Memory B cell (primary cell): ENCODE measurements around the gene TUBGCP3.

ENCODE experiments used
- ATAC-seq: fragments of 150-1000 bp; cut with Tn5 transposase; 2 replicates; pipeline ENCODE4 v1.10.0; 2021; ENCODE audit warnings: low read depth, mild to moderate bottlenecking, moderate library complexity
- DNase-seq, 2 donors: peaks; one replicate each; pipeline ENCODE4 v3.0.0; 2022; ENCODE audit warnings: low spot score in 2 of 2
- H3K27ac Mint-ChIP-seq: one replicate; pipeline ENCODE4 v1.8.0; 2022; ENCODE audit warnings: mild to moderate bottlenecking, moderate library complexity, mixed read lengths
- H3K27me3 Mint-ChIP-seq: one replicate; pipeline ENCODE4 v1.8.0; 2022; ENCODE audit warnings: mixed read lengths
- H3K36me3 Mint-ChIP-seq: one replicate; pipeline ENCODE4 v1.8.0; 2022; ENCODE audit warnings: mild to moderate bottlenecking, mixed read lengths
- H3K4me1 Mint-ChIP-seq: one replicate; pipeline ENCODE4 v1.8.0; 2022; ENCODE audit warnings: mixed read lengths
- H3K4me3 Mint-ChIP-seq: one replicate; pipeline ENCODE4 v1.8.0; 2022; ENCODE audit warnings: mild to moderate bottlenecking, moderate library complexity, mixed read lengths
- H3K9me3 Mint-ChIP-seq: one replicate; pipeline ENCODE4 v1.8.0; 2022; ENCODE audit warnings: mixed read lengths

The TUBGCP3 gene

DNA sequence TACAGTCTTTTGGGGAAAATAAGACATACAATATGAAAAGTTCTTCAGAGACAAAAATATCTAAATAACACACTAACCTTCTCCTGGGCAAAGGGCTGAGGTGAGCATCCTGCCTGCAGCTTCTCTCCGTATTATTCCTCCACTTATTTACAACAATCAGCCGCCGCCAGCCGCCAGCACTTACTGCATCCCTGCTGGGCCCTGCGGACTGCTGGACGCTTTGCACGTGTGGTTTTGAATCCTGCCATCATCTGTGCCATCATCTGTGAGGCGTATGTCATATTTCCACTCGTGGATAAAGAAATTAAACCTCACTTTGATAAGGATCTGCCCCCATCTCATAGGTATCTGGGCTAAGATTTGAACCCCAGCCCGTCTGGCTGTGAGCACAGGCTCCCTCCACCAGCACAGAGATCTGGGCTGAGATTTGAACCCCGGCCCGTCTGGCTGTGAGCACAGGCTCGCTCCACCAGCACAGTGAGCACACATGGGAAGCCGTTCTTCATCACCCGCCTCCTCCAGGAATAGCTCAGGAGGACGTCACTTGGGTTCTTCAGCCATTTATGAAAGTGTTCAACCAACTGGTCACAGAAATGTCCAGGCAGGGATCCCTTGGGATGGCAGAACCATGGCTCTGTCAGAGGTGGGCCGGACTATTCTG is 35.2 kb upstream of the TUBGCP3 start:
- Mint-ChIP-seq H3K27ac (no peak overlapping the region), H3K4me3 (no peak overlapping the region), H3K4me1 (peaks cover 5% of the 10 kb centered on the region), H3K9me3 (no peaks in the 10 kb centered on the region), H3K36me3 (no peaks in the 10 kb centered on the region), H3K27me3 (peaks cover 8% of the 10 kb centered on the region)
- ATAC-seq (no peak), DNase-seq (no peak)

DNA sequence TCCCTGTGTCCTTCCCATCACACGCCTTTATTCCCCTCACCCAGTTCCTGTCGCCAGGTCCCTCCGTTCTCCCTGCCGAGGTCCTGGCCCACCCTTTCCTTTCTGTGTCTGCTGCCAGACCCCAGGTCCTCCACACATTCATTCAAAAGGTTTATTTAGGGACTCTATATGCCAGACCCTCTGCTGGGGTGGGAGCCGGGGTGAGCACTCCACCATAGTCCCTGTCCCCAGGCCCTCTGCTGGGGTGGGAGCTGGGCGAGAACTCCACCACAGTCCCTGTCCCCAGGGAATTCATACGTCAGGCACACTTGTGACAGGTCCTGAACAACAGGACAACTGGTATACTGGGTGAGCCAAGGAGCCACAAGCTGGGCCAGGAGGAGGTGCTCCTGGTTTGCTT is 34.4 kb upstream of the TUBGCP3 start:
- ATAC-seq (no peak), DNase-seq (no peak)
- Mint-ChIP-seq H3K4me3 (no peak overlapping the region), H3K4me1 (peaks cover 5% of the 10 kb centered on the region), H3K27ac (no peak overlapping the region), H3K9me3 (no peaks in the 10 kb centered on the region), H3K36me3 (no peaks in the 10 kb centered on the region), H3K27me3 (peaks cover 8% of the 10 kb centered on the region)

DNA sequence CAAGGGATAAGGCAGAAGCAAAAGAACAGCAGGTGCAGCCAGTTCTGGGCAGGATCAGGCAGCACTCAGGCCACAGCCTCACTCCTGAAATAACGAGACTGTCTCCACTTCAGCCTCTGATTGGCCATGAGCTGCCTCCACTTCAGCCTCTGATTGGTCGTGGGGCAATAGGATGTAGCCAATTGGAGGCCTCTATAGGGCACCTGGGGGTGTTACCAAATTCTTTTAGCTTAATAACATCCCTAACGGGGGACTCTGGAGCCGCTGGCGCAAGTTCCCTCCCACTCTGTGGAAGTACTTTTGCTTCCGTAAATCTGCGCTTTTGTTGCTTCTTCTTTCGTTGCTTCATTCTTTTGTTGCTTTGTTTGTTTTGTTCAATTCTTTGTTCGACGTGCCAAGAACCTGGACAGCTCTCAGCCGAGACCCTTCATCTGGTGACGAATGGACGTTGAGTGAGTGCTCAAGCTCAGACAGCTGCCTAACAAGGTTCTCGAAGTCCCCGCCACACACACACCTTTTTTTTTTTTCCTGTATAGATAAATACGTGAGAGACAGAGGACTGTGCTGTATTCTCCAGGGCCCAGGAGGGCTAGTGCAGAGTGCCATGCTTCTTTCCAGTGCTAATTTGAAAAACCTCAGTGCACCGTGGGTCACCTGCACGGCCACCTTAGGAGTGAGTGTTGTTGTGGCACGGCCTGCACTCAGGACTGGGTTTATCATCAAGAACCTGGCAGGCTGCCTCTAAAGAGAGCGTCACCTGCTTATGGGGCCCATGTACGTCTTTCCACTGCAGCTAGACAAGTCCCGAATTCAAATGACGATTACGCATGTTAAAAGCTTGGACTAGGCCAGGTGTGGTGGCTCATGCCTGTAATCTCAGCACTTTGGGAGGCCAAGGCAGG is 32.0 kb upstream of the TUBGCP3 start:
- Mint-ChIP-seq H3K27me3 (peaks cover 10% of the 10 kb centered on the region), H3K4me1 (peaks cover 2% of the 10 kb centered on the region), H3K27ac (no peak overlapping the region), H3K36me3 (no peaks in the 10 kb centered on the region), H3K4me3 (no peak overlapping the region), H3K9me3 (no peaks in the 10 kb centered on the region)
- DNase-seq (no peak), ATAC-seq (no peak)

DNA sequence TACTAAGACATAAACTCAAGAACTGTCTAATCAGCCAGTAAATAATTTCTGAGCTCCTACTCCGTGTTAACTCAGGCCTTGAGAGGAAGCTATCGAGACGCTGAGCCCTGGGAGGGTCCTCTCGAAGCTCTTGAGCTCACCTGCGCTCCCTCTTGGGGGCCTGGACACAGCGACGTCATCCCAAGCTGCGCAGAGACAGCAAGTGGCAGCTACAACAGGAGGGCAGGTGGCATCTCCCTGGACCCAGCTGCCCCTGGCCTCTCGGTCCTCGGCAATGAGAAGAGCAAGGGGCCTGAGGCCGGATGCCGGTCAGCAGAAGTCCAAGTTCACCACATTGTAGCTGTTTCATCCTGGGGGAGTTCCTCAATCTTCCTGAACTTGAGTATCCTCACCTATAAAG is 30.5 kb upstream of the TUBGCP3 start:
- no peaks in the 10 kb centered on the region for H3K9me3 Mint-ChIP-seq
- H3K27me3 Mint-ChIP-seq, result peaks cover 7% of the 10 kb centered on the region
- ATAC-seq (no peak), DNase-seq (no peak)
- H3K27ac Mint-ChIP-seq, result no peak overlapping the region
- H3K4me3 Mint-ChIP-seq, result no peak overlapping the region
- H3K36me3 Mint-ChIP-seq, result no peaks in the 10 kb centered on the region
- peaks cover 6% of the 10 kb centered on the region for H3K4me1 Mint-ChIP-seq

DNA sequence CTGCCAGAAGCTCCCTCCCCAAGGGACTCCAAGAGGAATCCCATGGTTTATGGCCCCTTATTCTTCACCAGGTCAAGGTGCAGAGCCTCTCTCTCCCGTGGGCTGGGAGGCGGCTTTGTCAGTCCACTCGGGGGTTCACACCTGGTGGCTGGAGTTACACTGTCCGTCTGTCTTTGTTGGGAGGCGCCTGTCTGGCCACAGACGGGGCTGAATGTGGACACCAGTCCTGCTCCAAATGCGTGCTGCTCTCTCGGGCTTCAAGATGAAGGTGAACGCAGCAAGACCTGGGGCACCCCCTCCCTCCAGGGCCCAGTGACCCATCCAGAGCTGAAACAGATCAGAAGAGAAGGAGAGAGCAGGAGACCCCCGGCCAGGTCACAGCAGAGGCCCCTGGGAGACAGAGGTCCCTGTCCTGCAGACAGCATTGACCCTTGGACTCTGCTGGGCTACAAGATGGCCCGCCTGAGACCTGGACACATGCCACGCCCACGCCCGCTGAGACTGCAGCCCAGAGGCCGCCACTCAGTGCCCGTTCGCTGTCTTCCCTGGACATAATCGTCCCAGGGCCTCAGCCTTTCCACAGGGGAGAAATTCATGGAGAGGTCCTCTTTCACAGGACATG is 29.9 kb upstream of the TUBGCP3 start:
- ATAC-seq, result no peak
- Mint-ChIP-seq H3K27me3 (peaks cover 5% of the 10 kb centered on the region), H3K27ac (no peak overlapping the region), H3K36me3 (no peaks in the 10 kb centered on the region), H3K4me3 (no peak overlapping the region), H3K4me1 (peaks cover 6% of the 10 kb centered on the region), H3K9me3 (no peaks in the 10 kb centered on the region)
- DNase-seq, result no peak

DNA sequence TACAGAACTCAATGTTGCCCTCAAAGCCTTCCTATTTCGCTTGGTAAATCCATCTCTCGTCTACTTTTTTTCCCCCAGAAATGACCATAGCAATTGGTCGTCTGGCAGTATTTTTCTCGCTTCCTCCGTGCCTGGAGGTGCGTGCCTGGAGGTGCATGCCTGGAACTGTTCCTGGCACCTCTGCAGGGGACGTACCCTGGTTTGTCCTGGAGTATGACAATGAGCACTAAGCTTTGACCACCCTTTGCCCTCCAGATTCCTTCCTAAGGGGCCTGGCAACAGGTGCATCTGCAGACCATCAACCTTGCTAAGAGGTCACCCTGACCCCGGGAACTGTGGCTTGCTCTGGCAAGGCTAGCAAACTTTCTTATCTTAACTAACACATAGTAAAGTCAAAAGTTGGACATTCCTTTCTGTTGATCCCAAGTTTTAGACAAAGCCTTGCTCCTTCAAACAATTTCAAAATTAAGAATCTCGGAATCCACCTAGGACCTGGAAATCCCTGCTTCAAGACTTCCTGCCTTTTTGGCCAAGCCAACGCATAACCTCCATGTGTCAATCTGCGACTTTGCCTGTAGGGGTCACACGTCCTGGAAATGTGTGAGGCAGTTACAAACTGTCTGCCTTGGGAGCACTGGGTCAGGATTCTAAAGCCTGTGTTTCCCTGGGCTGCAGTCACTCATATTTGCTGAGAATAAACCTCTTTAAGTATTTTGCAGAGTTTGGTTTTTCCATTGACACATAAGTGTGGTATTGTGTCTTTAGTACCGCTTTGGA is 28.8 kb upstream of the TUBGCP3 start:
- no peak for DNase-seq
- Mint-ChIP-seq H3K4me3 (no peak overlapping the region), H3K9me3 (no peaks in the 10 kb centered on the region), H3K4me1 (peaks cover 6% of the 10 kb centered on the region), H3K27ac (no peak overlapping the region), H3K36me3 (no peaks in the 10 kb centered on the region), H3K27me3 (peaks cover 2% of the 10 kb centered on the region)
- ATAC-seq, result no peak

DNA sequence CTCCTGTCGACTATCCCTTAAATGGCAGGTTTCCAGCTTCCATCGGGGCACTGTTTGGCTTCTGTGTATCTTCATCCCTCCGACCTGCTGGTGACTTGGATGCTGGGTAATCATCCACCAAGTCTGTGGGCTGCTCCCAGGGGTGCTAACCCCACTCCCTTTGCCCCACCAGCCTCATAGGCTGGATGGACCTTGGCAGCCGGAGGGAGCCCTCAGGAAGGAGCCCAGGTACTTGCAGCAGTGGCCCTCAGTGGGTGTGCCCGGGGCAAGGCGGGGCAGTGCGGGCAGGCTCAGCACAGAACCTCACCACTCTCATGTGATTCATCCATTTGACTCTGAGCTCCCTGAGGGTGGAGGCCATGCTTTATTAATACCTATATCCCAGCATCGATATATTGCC is 27.4 kb upstream of the TUBGCP3 start:
- H3K9me3 Mint-ChIP-seq, result no peaks in the 10 kb centered on the region
- ATAC-seq (no peak), DNase-seq (no peak)
- H3K27ac Mint-ChIP-seq, result no peak overlapping the region
- H3K4me3 Mint-ChIP-seq, result no peak overlapping the region
- H3K27me3 Mint-ChIP-seq, result peaks cover 4% of the 10 kb centered on the region
- H3K4me1 Mint-ChIP-seq, result peaks cover 6% of the 10 kb centered on the region
- no peaks in the 10 kb centered on the region for H3K36me3 Mint-ChIP-seq

DNA sequence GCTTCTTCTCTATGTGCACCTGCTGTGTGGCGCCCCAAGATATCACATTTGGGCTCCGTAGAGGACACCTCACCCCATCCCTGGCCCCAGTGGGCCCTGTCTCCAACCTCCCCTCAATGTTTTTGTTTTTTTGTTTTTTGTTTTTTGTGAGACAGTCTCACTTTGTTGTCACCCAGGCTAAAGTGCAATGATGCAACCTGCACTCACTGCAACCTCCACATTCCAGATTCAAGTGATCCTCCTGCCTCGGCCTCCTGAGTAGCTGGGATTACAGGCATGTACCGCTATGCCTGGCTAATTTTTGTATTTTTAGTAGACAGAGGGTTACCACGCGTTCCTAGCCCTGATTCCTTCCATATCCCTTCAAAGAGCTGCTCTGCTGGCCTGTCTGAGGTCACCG is 26.9 kb upstream of the TUBGCP3 start:
- H3K9me3 Mint-ChIP-seq, result no peaks in the 10 kb centered on the region
- ATAC-seq (no peak), DNase-seq (no peak)
- peaks cover 7% of the 10 kb centered on the region for H3K27me3 Mint-ChIP-seq
- no peaks in the 10 kb centered on the region for H3K36me3 Mint-ChIP-seq
- no peak overlapping the region for H3K4me3 Mint-ChIP-seq
- peaks cover 6% of the 10 kb centered on the region for H3K4me1 Mint-ChIP-seq
- H3K27ac Mint-ChIP-seq, result no peak overlapping the region

DNA sequence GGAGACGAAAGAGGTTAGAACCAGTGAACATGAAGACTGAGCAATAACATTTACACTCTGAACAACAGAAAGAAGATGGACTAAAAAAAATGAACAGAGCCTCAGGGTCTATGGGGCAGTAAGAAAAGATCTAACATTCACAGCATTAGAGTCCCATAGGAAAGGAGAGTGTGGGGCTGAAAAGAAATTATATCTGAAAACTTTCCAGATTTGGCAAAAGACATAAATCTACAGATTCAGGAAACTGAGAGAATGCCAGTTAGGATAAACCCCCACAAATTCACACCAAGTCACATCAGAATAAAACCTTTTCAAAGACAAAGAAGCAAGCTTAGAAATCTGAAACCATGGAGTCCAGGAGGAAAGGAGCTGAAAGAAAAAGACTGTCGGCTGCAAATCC is 20.3 kb upstream of the TUBGCP3 start:
- ATAC-seq (no peak), DNase-seq (no peak)
- H3K27ac Mint-ChIP-seq, result no peak overlapping the region
- no peaks in the 10 kb centered on the region for H3K9me3 Mint-ChIP-seq
- H3K4me3 Mint-ChIP-seq, result no peak overlapping the region
- no peaks in the 10 kb centered on the region for H3K36me3 Mint-ChIP-seq
- peaks cover 3% of the 10 kb centered on the region for H3K4me1 Mint-ChIP-seq
- H3K27me3 Mint-ChIP-seq, result peaks cover 11% of the 10 kb centered on the region

DNA sequence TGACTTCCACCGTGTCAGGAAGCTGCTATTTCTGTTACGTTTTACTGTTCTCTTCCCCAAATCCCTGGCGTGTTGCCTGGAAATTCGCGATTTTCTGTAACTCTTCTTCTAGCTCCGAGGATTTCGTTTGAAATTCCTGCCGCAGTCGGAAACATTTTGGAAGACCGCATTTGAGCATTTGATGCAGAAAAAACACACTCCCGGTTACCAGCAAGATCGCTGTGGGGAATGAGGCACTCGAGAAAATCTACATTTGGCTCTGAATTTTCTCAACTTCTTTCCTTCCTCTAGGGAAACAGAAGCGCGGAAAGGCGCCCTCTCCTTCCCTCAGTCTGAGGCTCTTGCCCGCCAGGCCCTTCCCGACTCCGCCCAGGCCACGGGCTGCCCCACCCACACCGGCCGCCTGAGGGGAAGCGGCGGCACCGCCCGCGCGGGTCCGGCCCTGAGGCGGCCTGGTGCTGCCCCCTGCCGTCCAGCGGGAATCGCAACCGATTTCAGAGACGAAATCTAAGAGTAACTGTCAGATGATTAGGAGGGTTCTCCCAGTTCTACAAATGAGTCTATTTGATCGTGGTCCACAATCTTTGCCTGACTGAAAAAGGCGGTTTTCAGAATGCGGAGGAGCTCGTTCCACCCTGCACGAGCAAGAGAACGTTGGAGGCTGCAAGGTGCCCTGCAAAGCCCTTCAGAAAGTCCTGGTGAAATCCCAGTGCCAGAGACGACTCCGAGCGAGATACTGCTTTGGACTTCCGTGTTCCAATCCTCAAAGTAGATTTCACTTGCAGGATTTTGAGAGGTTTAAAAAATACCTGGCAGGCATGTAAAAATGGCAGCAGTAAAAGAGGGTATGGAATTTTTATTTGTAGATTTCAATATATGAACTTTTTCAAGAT is 18.4 kb upstream of the TUBGCP3 start:
- Mint-ChIP-seq H3K36me3 (no peaks in the 10 kb centered on the region), H3K4me3 (peak overlapping the region; percentile 85), H3K27ac (no peak overlapping the region), H3K27me3 (peaks cover 9% of the 10 kb centered on the region), H3K9me3 (no peaks in the 10 kb centered on the region), H3K4me1 (peaks cover 3% of the 10 kb centered on the region)
- DNase-seq, result peak; percentile 86 to 91
- peak; percentile 100 for ATAC-seq

DNA sequence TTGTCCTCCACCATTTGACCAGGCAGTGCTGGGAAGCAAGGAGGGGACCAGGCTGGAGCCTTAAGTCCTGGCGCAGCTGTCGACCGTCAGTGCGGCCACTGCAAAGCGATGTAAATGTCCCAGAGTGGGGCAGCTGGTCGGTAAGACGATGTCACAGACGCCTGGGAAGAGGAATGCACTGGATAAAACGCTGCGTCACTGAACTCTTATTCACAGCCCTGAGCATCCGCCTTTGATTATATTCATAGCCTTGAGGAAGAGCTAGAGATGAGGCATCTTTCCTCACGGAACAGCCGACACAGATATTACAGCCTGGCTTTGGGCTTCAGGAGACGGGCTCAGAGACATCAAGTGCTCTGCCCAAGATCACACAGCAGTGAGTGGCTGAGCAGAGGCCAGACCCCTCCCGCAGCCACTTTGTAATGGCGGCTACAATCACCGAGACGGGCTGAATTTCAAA is 17.6 kb upstream of the TUBGCP3 start:
- ATAC-seq (no peak), DNase-seq (no peak)
- Mint-ChIP-seq H3K27ac (no peak overlapping the region), H3K36me3 (no peaks in the 10 kb centered on the region), H3K4me3 (peak overlapping the region; percentile 85), H3K4me1 (peaks cover 3% of the 10 kb centered on the region), H3K27me3 (peaks cover 9% of the 10 kb centered on the region), H3K9me3 (no peaks in the 10 kb centered on the region)

DNA sequence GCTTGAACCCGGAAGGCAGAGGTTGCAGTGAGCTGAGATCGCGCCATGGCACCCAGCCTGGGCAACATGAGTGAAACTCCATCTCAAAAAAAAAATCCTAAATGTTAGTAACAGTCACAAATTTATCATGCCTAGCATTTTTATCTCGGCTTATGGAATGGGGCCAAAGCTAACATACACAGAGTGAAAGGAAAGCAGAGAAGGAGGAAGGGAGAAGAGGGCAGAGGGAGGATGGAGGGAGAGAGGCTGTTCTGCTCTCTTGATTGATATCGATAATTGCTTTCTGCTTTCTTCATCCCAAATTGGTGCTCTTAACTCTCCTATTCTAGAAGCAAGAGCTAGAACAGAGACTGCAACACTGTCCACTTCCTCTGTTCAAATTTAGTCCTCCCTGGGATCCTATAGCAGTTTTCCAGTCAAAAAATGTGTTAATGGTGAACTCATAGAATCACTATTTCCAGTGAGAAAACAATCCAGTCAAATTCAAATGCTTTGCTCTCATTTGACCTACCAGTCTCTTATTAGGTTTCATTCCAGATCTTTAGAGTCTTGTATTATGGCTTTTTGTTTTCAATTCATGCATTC is 15.8 kb upstream of the TUBGCP3 start:
- Mint-ChIP-seq H3K4me1 (peaks cover 3% of the 10 kb centered on the region), H3K4me3 (no peak overlapping the region), H3K27me3 (peaks cover 5% of the 10 kb centered on the region), H3K36me3 (no peaks in the 10 kb centered on the region), H3K27ac (no peak overlapping the region), H3K9me3 (no peaks in the 10 kb centered on the region)
- no peak for DNase-seq
- no peak for ATAC-seq

DNA sequence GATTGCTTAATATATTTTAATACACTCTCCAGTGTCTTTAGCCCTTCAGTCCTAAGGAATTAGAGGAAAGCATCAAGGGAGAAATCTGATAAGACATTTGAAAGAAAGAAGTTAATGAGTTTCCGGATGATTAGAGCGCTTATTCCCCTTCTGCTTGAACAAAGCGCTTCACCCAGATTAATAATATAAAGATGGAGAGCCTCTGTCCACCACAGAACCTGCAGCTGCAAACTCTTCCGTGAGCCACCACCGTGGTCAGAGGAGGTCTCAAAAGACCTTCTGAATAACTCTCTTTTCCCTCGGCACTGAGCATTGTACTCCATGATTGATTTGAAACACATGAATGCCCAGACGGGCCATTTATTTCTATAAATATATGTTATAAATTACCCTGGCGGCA is 14.2 kb upstream of the TUBGCP3 start:
- no peak overlapping the region for H3K27ac Mint-ChIP-seq
- no peaks in the 10 kb centered on the region for H3K36me3 Mint-ChIP-seq
- H3K27me3 Mint-ChIP-seq, result no peaks in the 10 kb centered on the region
- no peak for ATAC-seq
- no peak overlapping the region for H3K4me3 Mint-ChIP-seq
- H3K4me1 Mint-ChIP-seq, result peaks cover 3% of the 10 kb centered on the region
- no peak for DNase-seq
- no peaks in the 10 kb centered on the region for H3K9me3 Mint-ChIP-seq
